PFSK-1 (cell line): ENCODE data around the gene CD247.

Source experiments
- FOXP2 ChIP-seq: optimal IDR thresholded peaks from 2 replicates; pipeline ENCODE3; 2011; ENCODE audit warnings: borderline replicate concordance, control low read depth, inconsistent platforms; ENCODE audit not compliant: insufficient read depth; ENCODE audit errors: extremely low read length, extremely low read depth
- POLR2AphosphoS5 ChIP-seq: IDR thresholded peaks from 2 replicates; pipeline ENCODE4 v1.6.1; 2012; ENCODE audit warnings: low read depth, mild to moderate bottlenecking, control low read depth, low read length, moderate library complexity
- SIN3A ChIP-seq: IDR thresholded peaks from 2 replicates; pipeline ENCODE4 v1.6.1; 2012; ENCODE audit warnings: mild to moderate bottlenecking, low read length, moderate library complexity, borderline replicate concordance; ENCODE audit not compliant: insufficient read depth
- TAF1 ChIP-seq: IDR thresholded peaks from 2 replicates; pipeline ENCODE4 v1.6.1; 2012; ENCODE audit warnings: low read length, control low read depth, borderline replicate concordance; ENCODE audit not compliant: insufficient read depth
- TF ChIP-seq, protein P1 (sequence below), 2 experiments: IDR thresholded peaks; 2 replicates each; pipeline versions ENCODE4 v1.6.1 to v1.8.0; 2011 to 2012; ENCODE audit warnings: low read depth in 2 of 2, low read length in 2 of 2, control low read depth in 1 of 2, inconsistent platforms in 1 of 2, mild to moderate bottlenecking in 1 of 2, moderate library complexity in 1 of 2; ENCODE audit not compliant: insufficient read depth in 1 of 2

CD247 gene

DNA sequence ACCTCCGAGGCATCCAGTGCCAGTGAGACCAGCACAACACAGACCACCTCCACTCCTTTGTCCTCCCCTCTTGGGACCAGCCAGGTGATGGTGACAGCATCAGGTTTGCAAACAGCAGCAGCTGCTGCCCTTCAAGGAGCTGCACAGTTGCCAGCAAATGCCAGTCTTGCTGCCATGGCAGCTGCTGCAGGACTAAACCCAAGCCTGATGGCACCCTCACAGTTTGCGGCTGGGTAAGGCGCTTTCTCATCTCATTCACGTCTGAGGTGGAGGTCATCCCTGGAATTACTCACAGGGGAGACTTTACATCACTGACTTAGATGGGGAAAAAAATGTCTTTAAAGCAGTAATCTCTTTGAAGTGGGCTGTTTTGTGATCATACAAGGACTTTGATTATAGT lies 106.3 kb downstream of the CD247 start:
- TF ChIP-seq, protein P1, sequence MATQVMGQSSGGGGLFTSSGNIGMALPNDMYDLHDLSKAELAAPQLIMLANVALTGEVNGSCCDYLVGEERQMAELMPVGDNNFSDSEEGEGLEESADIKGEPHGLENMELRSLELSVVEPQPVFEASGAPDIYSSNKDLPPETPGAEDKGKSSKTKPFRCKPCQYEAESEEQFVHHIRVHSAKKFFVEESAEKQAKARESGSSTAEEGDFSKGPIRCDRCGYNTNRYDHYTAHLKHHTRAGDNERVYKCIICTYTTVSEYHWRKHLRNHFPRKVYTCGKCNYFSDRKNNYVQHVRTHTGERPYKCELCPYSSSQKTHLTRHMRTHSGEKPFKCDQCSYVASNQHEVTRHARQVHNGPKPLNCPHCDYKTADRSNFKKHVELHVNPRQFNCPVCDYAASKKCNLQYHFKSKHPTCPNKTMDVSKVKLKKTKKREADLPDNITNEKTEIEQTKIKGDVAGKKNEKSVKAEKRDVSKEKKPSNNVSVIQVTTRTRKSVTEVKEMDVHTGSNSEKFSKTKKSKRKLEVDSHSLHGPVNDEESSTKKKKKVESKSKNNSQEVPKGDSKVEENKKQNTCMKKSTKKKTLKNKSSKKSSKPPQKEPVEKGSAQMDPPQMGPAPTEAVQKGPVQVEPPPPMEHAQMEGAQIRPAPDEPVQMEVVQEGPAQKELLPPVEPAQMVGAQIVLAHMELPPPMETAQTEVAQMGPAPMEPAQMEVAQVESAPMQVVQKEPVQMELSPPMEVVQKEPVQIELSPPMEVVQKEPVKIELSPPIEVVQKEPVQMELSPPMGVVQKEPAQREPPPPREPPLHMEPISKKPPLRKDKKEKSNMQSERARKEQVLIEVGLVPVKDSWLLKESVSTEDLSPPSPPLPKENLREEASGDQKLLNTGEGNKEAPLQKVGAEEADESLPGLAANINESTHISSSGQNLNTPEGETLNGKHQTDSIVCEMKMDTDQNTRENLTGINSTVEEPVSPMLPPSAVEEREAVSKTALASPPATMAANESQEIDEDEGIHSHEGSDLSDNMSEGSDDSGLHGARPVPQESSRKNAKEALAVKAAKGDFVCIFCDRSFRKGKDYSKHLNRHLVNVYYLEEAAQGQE (IDR thresholded peaks at IDR 0.05; ENCODE audit: insufficient read depth in 1 of 2, low read depth in 2 of 2, low read length in 2 of 2): no peak
- TF ChIP-seq FOXP2 (no peak), SIN3A (no peak), POLR2AphosphoS5 (no peak), TAF1 (no peak)

DNA sequence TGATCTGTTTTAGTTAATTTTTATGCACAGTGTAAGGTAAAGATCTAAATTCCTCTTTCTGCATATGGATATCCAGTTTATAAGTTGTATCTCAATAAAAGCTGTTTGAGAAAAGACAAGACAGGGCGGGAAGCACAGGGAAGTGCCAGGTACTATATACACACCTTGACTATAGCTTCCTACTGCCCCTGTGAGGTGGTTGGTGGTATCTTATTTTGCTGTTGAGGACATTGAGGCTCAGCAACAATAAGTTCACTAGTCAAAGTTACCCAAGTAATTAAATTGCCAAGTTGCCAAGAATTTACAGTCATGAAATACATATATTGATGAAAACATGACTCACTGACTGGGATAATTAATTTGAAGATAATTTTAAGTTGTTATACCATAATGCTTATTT lies 109.1 kb downstream of the CD247 start:
- TF ChIP-seq TAF1 (no peak), FOXP2 (no peak), POLR2AphosphoS5 (no peak), SIN3A (no peak)
- TF ChIP-seq, protein P1 (IDR thresholded peaks at IDR 0.05; ENCODE audit: insufficient read depth in 1 of 2, low read depth in 2 of 2, low read length in 2 of 2): no peak

DNA sequence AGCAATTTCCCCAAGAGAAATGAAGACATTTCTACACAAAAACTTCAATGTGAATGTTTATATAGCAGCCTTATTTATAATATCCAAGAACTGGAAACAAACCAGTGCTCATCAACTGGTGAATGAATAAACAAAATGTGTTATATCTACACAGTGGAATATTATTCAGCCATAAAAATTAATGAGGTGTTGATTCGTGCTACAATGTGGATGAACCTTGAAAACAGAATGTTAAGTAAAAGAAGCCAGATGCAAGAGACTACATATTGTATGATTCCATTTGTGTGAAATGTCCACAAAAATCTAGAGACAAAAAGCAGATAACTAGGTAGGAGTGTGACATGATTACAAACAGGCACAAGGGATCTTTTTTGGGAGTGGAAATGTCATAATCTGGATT lies 110.0 kb downstream of the CD247 start:
- TF ChIP-seq, protein P1 (IDR thresholded peaks at IDR 0.05; ENCODE audit: insufficient read depth in 1 of 2, low read depth in 2 of 2, low read length in 2 of 2): no peak
- TF ChIP-seq TAF1: no peak
- TF ChIP-seq FOXP2: no peak
- TF ChIP-seq SIN3A: no peak
- TF ChIP-seq POLR2AphosphoS5: no peak

DNA sequence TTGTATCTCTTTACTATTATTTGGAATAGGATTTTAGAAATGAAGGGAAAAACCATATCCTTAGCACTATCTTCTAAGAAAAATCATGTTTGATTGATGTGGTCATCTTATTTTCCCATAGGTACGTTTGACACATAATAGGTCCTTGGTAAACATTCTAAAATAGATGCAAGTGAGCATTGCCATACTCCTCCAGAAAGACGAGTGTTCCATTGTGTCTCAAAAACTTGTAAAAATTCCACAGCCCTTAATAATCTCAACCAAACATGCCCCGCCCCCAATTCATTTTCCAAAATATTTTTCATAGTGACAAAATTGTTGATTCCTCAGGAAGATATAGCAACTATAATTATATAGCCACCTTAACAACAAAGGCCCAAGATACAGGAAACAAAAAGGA lies 113.4 kb downstream of the CD247 start:
- no peak for TF ChIP-seq POLR2AphosphoS5
- TF ChIP-seq, protein P1 (IDR thresholded peaks at IDR 0.05; ENCODE audit: insufficient read depth in 1 of 2, low read depth in 2 of 2, low read length in 2 of 2): no peak
- no peak for TF ChIP-seq TAF1
- TF ChIP-seq FOXP2: no peak
- no peak for TF ChIP-seq SIN3A

DNA sequence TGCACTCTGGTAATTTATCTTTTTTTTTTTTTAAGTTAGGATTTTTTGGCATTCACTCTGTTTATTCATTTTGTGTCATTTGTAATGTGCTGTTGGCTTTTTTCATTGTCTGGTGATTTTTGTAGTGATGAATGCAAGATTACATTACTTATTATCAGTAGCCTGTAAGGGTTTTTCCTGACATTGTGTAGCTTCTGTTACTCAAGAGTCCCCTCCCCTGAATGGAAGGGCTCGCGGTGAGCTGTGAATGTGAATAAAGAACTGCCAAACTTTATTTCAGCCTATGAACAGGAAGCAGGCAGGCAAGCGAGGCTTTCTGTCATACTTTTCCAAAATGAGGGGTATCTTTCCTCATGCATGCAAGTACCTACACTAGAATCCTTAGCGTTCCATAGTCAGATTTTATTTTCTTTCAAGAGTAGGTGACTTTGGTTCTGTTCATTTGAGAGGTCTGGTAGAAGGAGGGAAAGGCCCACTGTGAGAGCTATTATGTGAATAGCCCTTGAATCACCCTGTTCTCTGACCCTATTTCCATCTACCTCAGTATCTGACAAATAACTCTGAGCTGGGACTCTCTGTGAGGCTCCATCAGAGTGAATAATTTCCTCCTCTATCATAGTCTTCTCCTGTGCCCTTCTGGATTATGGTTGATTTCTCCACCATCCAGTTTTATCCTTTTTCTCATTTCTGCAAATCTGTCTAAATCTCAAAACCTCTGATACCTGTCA lies 114.0 kb downstream of the CD247 start:
- no peak for TF ChIP-seq SIN3A
- TF ChIP-seq TAF1: no peak
- TF ChIP-seq, protein P1 (IDR thresholded peaks at IDR 0.05; ENCODE audit: insufficient read depth in 1 of 2, low read depth in 2 of 2, low read length in 2 of 2): no peak
- TF ChIP-seq POLR2AphosphoS5: no peak
- no peak for TF ChIP-seq FOXP2
